GM21786 (cell line): Measurements from ENCODE around the gene NCBP1.
"Not testable (repeated sequence)": the region's sequence is repeated elsewhere in the genome, so short reads cannot be mapped to it uniquely, and the experiment has no call there.

ENCODE experiments used
- ATAC-seq: cut with Tn5 transposase; IDR thresholded peaks from one replicate; pipeline ENCODE4 v1.9.1; 2021; ENCODE audit not compliant: unreplicated experiment

NCBP1 gene

DNA sequence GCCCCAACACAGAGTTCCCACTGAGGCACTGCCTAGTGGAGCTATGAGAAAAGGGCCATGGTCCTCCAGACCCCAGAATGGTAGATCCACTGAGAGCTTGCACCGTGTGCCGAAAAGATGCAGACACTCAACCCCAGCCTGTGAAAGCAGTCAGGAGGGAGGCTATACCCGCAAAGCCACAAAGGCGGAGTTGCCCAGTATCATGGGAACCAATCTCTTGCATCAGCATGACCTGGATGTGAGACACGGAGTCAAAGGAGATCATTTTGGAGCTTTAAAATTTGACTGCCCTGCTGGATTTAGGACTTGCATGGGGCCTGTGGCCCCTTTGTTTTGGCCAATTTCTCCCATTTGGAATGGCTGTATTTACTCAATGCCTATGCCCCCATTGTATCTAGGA is 11.1 kb upstream of the NCBP1 start:
- not testable (repeated sequence) for ATAC-seq

GRCh38 chr9:97623946-97624345 is 9.7 kb upstream of the NCBP1 start:
- ATAC-seq, result no peak

DNA sequence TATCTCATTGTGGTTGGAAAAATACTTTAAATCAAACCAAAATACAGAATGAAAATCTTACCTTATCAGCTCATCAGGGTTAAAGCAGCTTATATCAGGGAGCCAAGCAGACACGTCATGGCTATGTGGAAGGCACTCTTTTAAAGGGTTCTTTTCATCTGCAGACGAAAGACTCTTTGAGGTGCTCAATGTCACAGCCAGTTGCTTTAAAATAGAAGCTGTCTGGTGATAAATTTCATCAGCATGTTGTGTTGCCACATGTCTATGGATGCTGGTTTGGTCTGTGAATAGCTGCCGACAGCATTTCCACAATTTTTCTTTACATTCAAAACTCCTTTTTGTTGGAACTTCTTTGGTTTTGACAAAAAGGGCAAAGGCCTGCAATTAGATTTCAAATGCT is 8.0 kb upstream of the NCBP1 start:
- ATAC-seq, result no peak

- no peak for ATAC-seq
Observed at GRCh38 chr9:97627624-97628023, 6.0 kb upstream of the NCBP1 start.

DNA sequence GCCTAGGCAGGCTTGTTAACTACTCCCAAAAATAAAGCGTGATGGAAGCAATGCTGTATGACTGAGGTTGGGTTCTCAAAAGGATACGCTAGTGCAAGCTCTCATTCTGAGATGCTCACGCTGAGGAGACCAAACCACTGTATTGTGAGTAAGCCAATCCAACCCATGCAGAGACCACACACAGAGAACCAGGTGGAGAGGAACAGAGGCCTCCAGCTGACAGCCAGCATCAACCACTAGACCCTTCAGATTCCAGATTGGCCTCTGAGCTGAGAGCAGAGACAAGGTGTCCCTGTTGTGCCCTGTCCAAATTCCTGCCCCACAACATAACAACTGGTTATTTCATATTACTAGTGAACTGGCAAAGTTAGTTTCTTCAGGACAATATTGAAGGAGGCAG is 5.0 kb upstream of the NCBP1 start:
- ATAC-seq, result no peak

GRCh38 chr9:97629156-97629555 is 4.5 kb upstream of the NCBP1 start:
- no peak for ATAC-seq

DNA sequence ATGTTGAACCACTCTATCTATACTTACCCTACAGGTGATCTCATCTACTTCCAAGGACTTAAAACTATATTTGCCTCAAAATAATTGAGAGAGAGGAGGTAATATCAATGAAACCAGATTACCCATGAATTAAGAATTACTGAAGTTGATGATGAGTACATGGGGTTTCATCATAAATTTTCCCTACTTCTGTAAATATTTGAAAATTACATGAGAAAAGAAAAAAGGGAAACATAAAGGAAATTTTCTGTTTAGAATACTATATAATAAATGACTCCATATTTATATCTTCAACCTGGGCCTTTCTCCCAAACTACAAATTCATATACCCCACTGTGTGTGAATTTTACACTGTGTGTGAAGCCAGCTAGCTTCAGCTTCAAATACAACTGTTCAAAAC is 3.0 kb upstream of the NCBP1 start:
- ATAC-seq, result no peak

DNA sequence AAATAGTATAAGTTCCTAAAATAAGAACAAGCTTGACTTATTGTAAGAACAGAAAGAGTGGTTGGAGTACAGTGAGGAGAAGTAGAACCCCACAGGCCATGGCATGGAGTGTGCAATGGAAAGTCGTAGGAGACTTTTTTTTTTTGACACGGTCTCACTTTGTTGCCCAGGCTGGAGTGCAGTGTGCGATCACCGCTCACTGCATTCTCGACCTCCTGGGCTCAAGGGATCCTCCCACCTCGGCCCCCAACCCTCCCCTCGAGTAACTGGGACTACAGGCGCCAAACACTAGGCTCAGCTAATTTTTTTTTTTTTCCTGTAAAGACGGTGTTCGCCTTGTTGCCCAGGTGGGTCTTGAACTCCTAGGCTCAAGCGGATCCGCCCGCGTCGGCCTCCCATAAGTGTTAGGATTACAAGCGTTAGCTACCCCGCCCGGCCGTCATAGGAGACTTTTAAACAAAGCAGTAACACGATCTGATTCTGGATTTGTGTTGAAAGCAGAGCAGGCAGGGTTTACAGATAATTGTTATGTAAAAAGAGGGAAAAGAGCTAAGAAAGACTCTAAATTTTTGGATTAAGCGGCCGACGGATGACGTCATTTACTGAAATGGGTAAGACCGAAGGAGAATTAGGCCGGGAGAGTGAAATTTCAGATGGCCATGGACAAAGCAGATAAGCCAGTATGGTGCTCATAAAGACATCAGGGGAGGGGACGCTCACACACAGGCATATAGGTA is 1.2 kb upstream of the NCBP1 start:
- peak; percentile 4 for ATAC-seq

- no peak for ATAC-seq
Observed at GRCh38 chr9:97633859-97634490, 354 bp downstream of the NCBP1 start.

GRCh38 chr9:97635026-97635425 is 1.4 kb downstream of the NCBP1 start:
- ATAC-seq, result no peak

GRCh38 chr9:97636903-97637302 is 3.3 kb downstream of the NCBP1 start:
- ATAC-seq, result no peak

DNA sequence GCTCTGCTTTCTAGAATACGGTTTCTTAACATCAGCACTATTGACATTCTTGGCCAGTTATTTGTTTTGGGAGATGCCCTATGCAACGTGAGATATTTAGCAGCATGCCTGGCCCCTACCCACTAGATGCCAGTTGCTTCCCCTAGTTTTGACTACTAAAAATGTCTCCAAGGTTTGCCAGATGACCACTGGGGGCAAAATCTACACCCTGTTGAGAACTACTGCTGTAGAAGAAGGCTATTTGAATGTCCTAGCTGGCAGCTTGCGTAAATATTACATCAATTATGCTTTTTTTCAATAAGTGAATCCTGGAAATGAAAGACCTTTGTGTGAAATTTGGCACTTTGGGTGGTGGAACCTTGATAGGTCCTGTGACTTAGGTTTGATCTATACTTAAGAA is 5.0 kb downstream of the NCBP1 start:
- ATAC-seq, result no peak

- ATAC-seq, result no peak
Observed at GRCh38 chr9:97640325-97640724, 6.7 kb downstream of the NCBP1 start.

- no peak for ATAC-seq
Observed at GRCh38 chr9:97645720-97646119, 12.1 kb downstream of the NCBP1 start.

- ATAC-seq, result no peak
Observed at GRCh38 chr9:97647996-97648395, 14.4 kb downstream of the NCBP1 start.

DNA sequence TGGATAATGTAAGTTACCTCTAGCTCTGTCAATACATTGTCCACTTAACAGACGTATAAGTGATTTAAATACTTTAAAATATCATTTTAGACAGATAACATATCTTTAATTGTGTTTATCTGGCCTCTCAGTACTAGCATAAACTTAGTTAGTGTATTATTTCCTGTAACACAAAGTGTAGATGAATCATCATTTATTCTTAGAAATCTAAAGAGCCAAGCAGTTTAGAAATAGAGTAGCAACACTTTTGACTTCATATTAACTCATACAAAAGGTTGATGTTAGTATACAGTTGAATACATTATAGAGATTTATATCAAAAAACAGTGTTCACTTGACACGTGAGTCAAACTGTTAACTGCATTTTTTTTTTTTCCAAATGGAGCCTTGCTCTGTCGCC is 18.0 kb downstream of the NCBP1 start:
- no peak for ATAC-seq

GRCh38 chr9:97658707-97659106 is 25.1 kb downstream of the NCBP1 start:
- ATAC-seq, result no peak

GRCh38 chr9:97659771-97660170 is 26.1 kb downstream of the NCBP1 start:
- ATAC-seq, result no peak

DNA sequence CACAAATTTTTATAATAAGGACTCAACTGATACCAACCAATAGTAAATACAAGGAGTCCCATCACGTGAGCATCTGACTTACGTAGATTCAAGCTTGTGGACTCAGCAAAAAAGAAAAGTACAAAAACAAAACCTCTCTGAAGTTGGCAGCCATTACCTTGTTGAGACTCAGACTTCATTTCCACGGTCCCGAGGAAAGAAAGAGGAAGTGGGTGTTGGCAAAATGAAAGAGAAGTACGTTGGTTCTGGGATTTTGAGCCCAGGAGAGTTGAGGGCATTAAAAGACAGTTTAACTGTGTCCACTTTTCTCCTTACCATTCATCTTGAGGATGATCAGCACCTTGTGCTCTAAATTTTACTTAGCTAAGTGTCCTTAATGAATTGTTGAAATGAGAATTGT is 26.7 kb downstream of the NCBP1 start:
- ATAC-seq, result no peak

DNA sequence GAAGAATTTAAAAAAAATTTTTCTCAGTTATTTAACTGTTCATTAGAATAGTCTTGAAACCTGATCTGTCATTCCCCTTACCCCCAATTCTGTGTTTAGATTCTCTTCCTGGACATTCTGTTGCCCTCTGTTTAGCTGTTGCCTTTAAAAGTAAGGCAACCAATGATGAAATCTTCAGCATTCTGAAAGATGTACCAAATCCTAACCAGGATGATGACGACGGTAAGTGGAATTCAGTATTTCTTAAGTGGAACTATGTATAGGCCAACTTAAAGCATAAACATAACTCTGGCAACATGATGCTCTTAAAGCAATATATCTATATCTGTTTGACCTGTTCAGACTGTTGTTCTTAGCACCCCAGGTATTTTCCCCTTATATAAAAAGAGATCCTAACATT is 27.2 kb downstream of the NCBP1 start:
- no peak for ATAC-seq

- ATAC-seq, result no peak
Observed at GRCh38 chr9:97665742-97666141, 32.1 kb downstream of the NCBP1 start.

GRCh38 chr9:97666907-97667686 is 33.5 kb downstream of the NCBP1 start:
- ATAC-seq, result no peak
